ENCODE measurements around the gene RRM2. TPM values are rescaled to one million over a fixed set of nuclear protein-coding genes. Genes with fewer than 3 reads are reported as not detected.

The RRM2 gene
- total and polyA plus RNA-seq, 2 experiments from 2014 or later, result 108 to 119 TPM

GRCh38 chr2:10168221-10168620, 45.7 kb downstream of the RRM2 start:
- Mint-ChIP-seq H3K36me3 (ENCODE audit: low read depth) (peaks cover 4% of the 10 kb centered on the region; the same call in 2 of the 3 replicates), H3K4me3 (no peak overlapping the region), H3K27me3 (ENCODE audit: insufficient read depth, low read depth, poor library complexity) (peaks cover 8% of the 10 kb centered on the region), H3K9me3 (no peaks in the 10 kb centered on the region), H3K27ac (no peak overlapping the region), H3K4me1 (peaks cover 13% of the 10 kb centered on the region)
- H3K79me2 ChIP-seq (replicated peaks; ENCODE audit: insufficient read depth), result no peaks in the 10 kb centered on the region
- TF ChIP-seq, protein P1, sequence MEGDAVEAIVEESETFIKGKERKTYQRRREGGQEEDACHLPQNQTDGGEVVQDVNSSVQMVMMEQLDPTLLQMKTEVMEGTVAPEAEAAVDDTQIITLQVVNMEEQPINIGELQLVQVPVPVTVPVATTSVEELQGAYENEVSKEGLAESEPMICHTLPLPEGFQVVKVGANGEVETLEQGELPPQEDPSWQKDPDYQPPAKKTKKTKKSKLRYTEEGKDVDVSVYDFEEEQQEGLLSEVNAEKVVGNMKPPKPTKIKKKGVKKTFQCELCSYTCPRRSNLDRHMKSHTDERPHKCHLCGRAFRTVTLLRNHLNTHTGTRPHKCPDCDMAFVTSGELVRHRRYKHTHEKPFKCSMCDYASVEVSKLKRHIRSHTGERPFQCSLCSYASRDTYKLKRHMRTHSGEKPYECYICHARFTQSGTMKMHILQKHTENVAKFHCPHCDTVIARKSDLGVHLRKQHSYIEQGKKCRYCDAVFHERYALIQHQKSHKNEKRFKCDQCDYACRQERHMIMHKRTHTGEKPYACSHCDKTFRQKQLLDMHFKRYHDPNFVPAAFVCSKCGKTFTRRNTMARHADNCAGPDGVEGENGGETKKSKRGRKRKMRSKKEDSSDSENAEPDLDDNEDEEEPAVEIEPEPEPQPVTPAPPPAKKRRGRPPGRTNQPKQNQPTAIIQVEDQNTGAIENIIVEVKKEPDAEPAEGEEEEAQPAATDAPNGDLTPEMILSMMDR (conservative IDR thresholded peaks at IDR 0.05; ENCODE audit: low read depth in 2 of 2), result no peak
- no peak for TF ChIP-seq EZH2 (IDR thresholded peaks at IDR 0.05; ENCODE audit: low read depth, unreplicated experiment)
- TF ChIP-seq ETS1 (IDR thresholded peaks at IDR 0.05), result no peak
- TF ChIP-seq POLR2AphosphoS5 (IDR thresholded peaks at IDR 0.05; ENCODE audit: low read depth), result no peak
- TF ChIP-seq STAT1 (IDR thresholded peaks at IDR 0.05; ENCODE audit: unreplicated experiment), result no peak
- TF ChIP-seq ZNF331 (CRISPR knock-in tag; IDR thresholded peaks at IDR 0.05; ENCODE audit: low read depth), result no peak
- TF ChIP-seq CREB1 (CRISPR knock-in tag; IDR thresholded peaks at IDR 0.05; ENCODE audit: low read depth), result no peak
- no peak for TF ChIP-seq NANOG (IDR thresholded peaks at IDR 0.05; ENCODE audit: borderline replicate concordance)
- TF ChIP-seq, protein P2, sequence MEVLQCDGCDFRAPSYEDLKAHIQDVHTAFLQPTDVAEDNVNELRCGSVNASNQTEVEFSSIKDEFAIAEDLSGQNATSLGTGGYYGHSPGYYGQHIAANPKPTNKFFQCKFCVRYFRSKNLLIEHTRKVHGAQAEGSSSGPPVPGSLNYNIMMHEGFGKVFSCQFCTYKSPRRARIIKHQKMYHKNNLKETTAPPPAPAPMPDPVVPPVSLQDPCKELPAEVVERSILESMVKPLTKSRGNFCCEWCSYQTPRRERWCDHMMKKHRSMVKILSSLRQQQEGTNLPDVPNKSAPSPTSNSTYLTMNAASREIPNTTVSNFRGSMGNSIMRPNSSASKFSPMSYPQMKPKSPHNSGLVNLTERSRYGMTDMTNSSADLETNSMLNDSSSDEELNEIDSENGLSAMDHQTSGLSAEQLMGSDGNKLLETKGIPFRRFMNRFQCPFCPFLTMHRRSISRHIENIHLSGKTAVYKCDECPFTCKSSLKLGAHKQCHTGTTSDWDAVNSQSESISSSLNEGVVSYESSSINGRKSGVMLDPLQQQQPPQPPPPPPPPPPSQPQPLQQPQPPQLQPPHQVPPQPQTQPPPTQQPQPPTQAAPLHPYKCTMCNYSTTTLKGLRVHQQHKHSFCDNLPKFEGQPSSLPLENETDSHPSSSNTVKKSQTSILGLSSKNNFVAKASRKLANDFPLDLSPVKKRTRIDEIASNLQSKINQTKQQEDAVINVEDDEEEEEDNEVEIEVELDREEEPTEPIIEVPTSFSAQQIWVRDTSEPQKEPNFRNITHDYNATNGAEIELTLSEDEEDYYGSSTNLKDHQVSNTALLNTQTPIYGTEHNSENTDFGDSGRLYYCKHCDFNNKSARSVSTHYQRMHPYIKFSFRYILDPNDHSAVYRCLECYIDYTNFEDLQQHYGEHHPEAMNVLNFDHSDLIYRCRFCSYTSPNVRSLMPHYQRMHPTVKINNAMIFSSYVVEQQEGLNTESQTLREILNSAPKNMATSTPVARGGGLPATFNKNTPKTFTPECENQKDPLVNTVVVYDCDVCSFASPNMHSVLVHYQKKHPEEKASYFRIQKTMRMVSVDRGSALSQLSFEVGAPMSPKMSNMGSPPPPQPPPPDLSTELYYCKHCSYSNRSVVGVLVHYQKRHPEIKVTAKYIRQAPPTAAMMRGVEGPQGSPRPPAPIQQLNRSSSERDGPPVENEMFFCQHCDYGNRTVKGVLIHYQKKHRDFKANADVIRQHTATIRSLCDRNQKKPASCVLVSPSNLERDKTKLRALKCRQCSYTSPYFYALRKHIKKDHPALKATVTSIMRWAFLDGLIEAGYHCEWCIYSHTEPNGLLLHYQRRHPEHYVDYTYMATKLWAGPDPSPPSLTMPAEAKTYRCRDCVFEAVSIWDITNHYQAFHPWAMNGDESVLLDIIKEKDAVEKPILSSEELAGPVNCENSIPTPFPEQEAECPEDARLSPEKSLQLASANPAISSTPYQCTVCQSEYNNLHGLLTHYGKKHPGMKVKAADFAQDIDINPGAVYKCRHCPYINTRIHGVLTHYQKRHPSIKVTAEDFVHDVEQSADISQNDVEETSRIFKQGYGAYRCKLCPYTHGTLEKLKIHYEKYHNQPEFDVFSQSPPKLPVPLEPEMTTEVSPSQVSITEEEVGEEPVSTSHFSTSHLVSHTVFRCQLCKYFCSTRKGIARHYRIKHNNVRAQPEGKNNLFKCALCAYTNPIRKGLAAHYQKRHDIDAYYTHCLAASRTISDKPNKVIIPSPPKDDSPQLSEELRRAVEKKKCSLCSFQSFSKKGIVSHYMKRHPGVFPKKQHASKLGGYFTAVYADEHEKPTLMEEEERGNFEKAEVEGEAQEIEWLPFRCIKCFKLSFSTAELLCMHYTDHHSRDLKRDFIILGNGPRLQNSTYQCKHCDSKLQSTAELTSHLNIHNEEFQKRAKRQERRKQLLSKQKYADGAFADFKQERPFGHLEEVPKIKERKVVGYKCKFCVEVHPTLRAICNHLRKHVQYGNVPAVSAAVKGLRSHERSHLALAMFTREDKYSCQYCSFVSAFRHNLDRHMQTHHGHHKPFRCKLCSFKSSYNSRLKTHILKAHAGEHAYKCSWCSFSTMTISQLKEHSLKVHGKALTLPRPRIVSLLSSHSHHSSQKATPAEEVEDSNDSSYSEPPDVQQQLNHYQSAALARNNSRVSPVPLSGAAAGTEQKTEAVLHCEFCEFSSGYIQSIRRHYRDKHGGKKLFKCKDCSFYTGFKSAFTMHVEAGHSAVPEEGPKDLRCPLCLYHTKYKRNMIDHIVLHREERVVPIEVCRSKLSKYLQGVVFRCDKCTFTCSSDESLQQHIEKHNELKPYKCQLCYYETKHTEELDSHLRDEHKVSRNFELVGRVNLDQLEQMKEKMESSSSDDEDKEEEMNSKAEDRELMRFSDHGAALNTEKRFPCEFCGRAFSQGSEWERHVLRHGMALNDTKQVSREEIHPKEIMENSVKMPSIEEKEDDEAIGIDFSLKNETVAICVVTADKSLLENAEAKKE (CRISPR knock-in tag; IDR thresholded peaks at IDR 0.05), result no peak
- TF ChIP-seq REST (IDR thresholded peaks at IDR 0.05; ENCODE audit: unreplicated experiment), result no peak
- TF ChIP-seq ZNF114 (CRISPR knock-in tag; IDR thresholded peaks at IDR 0.05), result no peak
- no peak for TF ChIP-seq EZH2phosphoT487 (IDR thresholded peaks at IDR 0.05; ENCODE audit: unreplicated experiment)
- no peak for TF ChIP-seq JUNB (IDR thresholded peaks at IDR 0.05; ENCODE audit: unreplicated experiment)
- H3K27ac ChIP-seq (ENCODE audit: low read depth), result no peak overlapping the region
- H3K9me2 ChIP-seq (ENCODE audit: insufficient read depth), result no peaks in the 10 kb centered on the region
- H3K27me3 ChIP-seq (ENCODE audit: insufficient read depth), result no peaks in the 10 kb centered on the region
- H3K4me1 ChIP-seq (ENCODE audit: insufficient read depth), result no peaks in the 10 kb centered on the region; the same call in 1 of the 2 replicates
- H3K4me3 ChIP-seq, result no peak overlapping the region
- no peaks in the 10 kb centered on the region for H3F3A ChIP-seq (replicated peaks; ENCODE audit: low read depth)
- no peak overlapping the region for H2AFZ ChIP-seq
- DNase-seq (ENCODE audit: low spot score) (no peak), ATAC-seq (no peak)
- H4K20me1 ChIP-seq (replicated peaks; ENCODE audit: insufficient read depth), result no peaks in the 10 kb centered on the region
- H3K4me2 ChIP-seq, result no peak overlapping the region
- no peaks in the 10 kb centered on the region for H3K36me3 ChIP-seq (ENCODE audit: insufficient read depth)
